ENCODE results near the gene GPC3. TPM values are rescaled to one million over a fixed set of nuclear protein-coding genes. Genes with fewer than 3 reads are reported as not detected.
"Not testable (repeated sequence)": the region's sequence is repeated elsewhere in the genome, so short reads cannot be mapped to it uniquely, and the experiment has no call there.

Gene GPC3
- total RNA-seq, 1 donor, result under 0.01 TPM

- DNase-seq (ENCODE audit: low read depth in 2 of 3, low spot score in 2 of 3), result peak; percentile 18 to 77 (median 54)
Measured at GRCh38 chrX:133792198-133792953, 193.0 kb downstream of the GPC3 start.

- DNase-seq (ENCODE audit: low read depth in 2 of 3, low spot score in 2 of 3), result no peak
Measured at GRCh38 chrX:133789829-133790228, 195.6 kb downstream of the GPC3 start.

- no peak for DNase-seq (ENCODE audit: low read depth in 2 of 3, low spot score in 2 of 3)
Measured at GRCh38 chrX:133786382-133786781, 199.0 kb downstream of the GPC3 start.

- no peak for DNase-seq (ENCODE audit: low read depth in 2 of 3, low spot score in 2 of 3)
Measured at GRCh38 chrX:133783274-133783673, 202.1 kb downstream of the GPC3 start.

- no peak for DNase-seq (ENCODE audit: low read depth in 2 of 3, low spot score in 2 of 3)
Measured at GRCh38 chrX:133781174-133781573, 204.2 kb downstream of the GPC3 start.

GRCh38 chrX:133776072-133776471, 209.3 kb downstream of the GPC3 start:
- peak in 1 of 3 donors; percentile 28 for DNase-seq (ENCODE audit: low read depth in 2 of 3, low spot score in 2 of 3)

- DNase-seq (ENCODE audit: low read depth in 2 of 3, low spot score in 2 of 3), result no peak
Measured at GRCh38 chrX:133774807-133775206, 210.6 kb downstream of the GPC3 start.

- no peak for DNase-seq (ENCODE audit: low read depth in 2 of 3, low spot score in 2 of 3)
Measured at GRCh38 chrX:133771086-133771646, 214.2 kb downstream of the GPC3 start.

- not testable (repeated sequence) for DNase-seq (ENCODE audit: low read depth in 2 of 3, low spot score in 2 of 3)
Measured at GRCh38 chrX:133762976-133763548, 222.3 kb downstream of the GPC3 start.

- DNase-seq (ENCODE audit: low read depth in 2 of 3, low spot score in 2 of 3), result no peak
Measured at GRCh38 chrX:133754657-133755056, 230.7 kb downstream of the GPC3 start.

- no peak for DNase-seq (ENCODE audit: low read depth in 2 of 3, low spot score in 2 of 3)
Measured at GRCh38 chrX:133749951-133750350, 235.4 kb downstream of the GPC3 start.

- DNase-seq (ENCODE audit: low read depth in 2 of 3, low spot score in 2 of 3), result peak in 2 of 3 donors; percentile 16 to 63
Measured at GRCh38 chrX:133749370-133749769, 236.0 kb downstream of the GPC3 start.

GRCh38 chrX:133747196-133747595, 238.2 kb downstream of the GPC3 start:
- no peak for DNase-seq (ENCODE audit: low read depth in 2 of 3, low spot score in 2 of 3)

GRCh38 chrX:133746593-133746992, 238.8 kb downstream of the GPC3 start:
- no peak for DNase-seq (ENCODE audit: low read depth in 2 of 3, low spot score in 2 of 3)

- peak in 1 of 3 donors; percentile 40 for DNase-seq (ENCODE audit: low read depth in 2 of 3, low spot score in 2 of 3)
Measured at GRCh38 chrX:133745349-133745748, 240.0 kb downstream of the GPC3 start.

- DNase-seq (ENCODE audit: low read depth in 2 of 3, low spot score in 2 of 3), result no peak
Measured at GRCh38 chrX:133742602-133743305, 242.6 kb downstream of the GPC3 start.

- DNase-seq (ENCODE audit: low read depth in 2 of 3, low spot score in 2 of 3), result no peak
Measured at GRCh38 chrX:133741303-133741702, 244.1 kb downstream of the GPC3 start.

- DNase-seq (ENCODE audit: low read depth in 2 of 3, low spot score in 2 of 3), result no peak
Measured at GRCh38 chrX:133726642-133727041, 258.8 kb downstream of the GPC3 start.

GRCh38 chrX:133726211-133726630, 259.2 kb downstream of the GPC3 start:
- DNase-seq (ENCODE audit: low read depth in 2 of 3, low spot score in 2 of 3), result no peak

GRCh38 chrX:133723930-133724329, 261.5 kb downstream of the GPC3 start:
- no peak for DNase-seq (ENCODE audit: low read depth in 2 of 3, low spot score in 2 of 3)

- DNase-seq (ENCODE audit: low read depth in 2 of 3, low spot score in 2 of 3), result no peak
Measured at GRCh38 chrX:133722756-133723155, 262.6 kb downstream of the GPC3 start.
